ENCODE results near the gene UMPS.

- TF ChIP-seq, protein P1, sequence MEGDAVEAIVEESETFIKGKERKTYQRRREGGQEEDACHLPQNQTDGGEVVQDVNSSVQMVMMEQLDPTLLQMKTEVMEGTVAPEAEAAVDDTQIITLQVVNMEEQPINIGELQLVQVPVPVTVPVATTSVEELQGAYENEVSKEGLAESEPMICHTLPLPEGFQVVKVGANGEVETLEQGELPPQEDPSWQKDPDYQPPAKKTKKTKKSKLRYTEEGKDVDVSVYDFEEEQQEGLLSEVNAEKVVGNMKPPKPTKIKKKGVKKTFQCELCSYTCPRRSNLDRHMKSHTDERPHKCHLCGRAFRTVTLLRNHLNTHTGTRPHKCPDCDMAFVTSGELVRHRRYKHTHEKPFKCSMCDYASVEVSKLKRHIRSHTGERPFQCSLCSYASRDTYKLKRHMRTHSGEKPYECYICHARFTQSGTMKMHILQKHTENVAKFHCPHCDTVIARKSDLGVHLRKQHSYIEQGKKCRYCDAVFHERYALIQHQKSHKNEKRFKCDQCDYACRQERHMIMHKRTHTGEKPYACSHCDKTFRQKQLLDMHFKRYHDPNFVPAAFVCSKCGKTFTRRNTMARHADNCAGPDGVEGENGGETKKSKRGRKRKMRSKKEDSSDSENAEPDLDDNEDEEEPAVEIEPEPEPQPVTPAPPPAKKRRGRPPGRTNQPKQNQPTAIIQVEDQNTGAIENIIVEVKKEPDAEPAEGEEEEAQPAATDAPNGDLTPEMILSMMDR (IDR thresholded peaks at IDR 0.05) = no peak
- no peak for TF ChIP-seq SP1 (CRISPR knock-in tag; conservative IDR thresholded peaks at IDR 0.05)
- TF ChIP-seq, protein P2, sequence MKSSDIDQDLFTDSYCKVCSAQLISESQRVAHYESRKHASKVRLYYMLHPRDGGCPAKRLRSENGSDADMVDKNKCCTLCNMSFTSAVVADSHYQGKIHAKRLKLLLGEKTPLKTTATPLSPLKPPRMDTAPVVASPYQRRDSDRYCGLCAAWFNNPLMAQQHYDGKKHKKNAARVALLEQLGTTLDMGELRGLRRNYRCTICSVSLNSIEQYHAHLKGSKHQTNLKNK (CRISPR knock-in tag; IDR thresholded peaks at IDR 0.05) = no peak
- TF ChIP-seq ETV6 (CRISPR knock-in tag; IDR thresholded peaks at IDR 0.05) = no peak
- no peak for TF ChIP-seq ZNF263 (CRISPR knock-in tag; IDR thresholded peaks at IDR 0.05; ENCODE audit: low read depth)
- TF ChIP-seq JUN (CRISPR knock-in tag; IDR thresholded peaks at IDR 0.05) = no peak
- TF ChIP-seq IRF2 (CRISPR knock-in tag; IDR thresholded peaks at IDR 0.05; ENCODE audit: borderline replicate concordance, low read depth) = no peak
- TF ChIP-seq USF2 (CRISPR knock-in tag; IDR thresholded peaks at IDR 0.05) = no peak
- TF ChIP-seq, protein P3, sequence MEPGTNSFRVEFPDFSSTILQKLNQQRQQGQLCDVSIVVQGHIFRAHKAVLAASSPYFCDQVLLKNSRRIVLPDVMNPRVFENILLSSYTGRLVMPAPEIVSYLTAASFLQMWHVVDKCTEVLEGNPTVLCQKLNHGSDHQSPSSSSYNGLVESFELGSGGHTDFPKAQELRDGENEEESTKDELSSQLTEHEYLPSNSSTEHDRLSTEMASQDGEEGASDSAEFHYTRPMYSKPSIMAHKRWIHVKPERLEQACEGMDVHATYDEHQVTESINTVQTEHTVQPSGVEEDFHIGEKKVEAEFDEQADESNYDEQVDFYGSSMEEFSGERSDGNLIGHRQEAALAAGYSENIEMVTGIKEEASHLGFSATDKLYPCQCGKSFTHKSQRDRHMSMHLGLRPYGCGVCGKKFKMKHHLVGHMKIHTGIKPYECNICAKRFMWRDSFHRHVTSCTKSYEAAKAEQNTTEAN (CRISPR knock-in tag; IDR thresholded peaks at IDR 0.05) = no peak
- TF ChIP-seq ZNF416 (CRISPR knock-in tag; IDR thresholded peaks at IDR 0.05) = no peak
- no peak for TF ChIP-seq FOXP4 (CRISPR knock-in tag; IDR thresholded peaks at IDR 0.05)
- no peak for TF ChIP-seq MAX (CRISPR knock-in tag; IDR thresholded peaks at IDR 0.05)
These were observed 36.2 kb downstream of the UMPS start for GRCh38 chr3:124766113-124767095.

All from WTC11 (cell line).